Spleen (tissue), 7 donors: ENCODE data around the gene ZNF418.
A peak's percentile ranks its signal among the peaks of the same experiment; 100 is the strongest.

Source experiments
- CTCF ChIP-seq, 11 experiments: fragments of 200-600 bp in 7 of 11; fragments of 450-650 bp in 4 of 11; sonication (generic) in 4 of 11; IDR thresholded peaks in 8 of 11; conservative IDR thresholded peaks in 3 of 11; 1 replicate in 7 of 11; 2 replicates in 4 of 11; pipeline versions ENCODE4 v1.4.0 to v1.8.0; 2016 to 2021; ENCODE audit warnings: antibody characterized with exemption in 11 of 11, inconsistent platforms in 4 of 11, mild to moderate bottlenecking in 1 of 11
- POLR2A ChIP-seq, 3 donors: fragments of 450-650 bp; IDR thresholded peaks; one replicate each; pipeline ENCODE4 v1.5.1; 2017; ENCODE audit warnings: antibody characterized with exemption in 3 of 3, mild to moderate bottlenecking in 1 of 3
- POLR2AphosphoS5 ChIP-seq, 3 donors: sonication (generic); formaldehyde crosslinking; IDR thresholded peaks; one replicate each; pipeline ENCODE4 v1.5.1; 2017; ENCODE audit warnings: antibody characterized with exemption in 3 of 3
- donor health status: DM: no; HTN: no; CAD: no; lungs with moderate emphysema.
- donor health status: DM: no; HTN: no; CAD: no.
- donor health status: DM: no; HTN: no; CAD: no.

DNA sequence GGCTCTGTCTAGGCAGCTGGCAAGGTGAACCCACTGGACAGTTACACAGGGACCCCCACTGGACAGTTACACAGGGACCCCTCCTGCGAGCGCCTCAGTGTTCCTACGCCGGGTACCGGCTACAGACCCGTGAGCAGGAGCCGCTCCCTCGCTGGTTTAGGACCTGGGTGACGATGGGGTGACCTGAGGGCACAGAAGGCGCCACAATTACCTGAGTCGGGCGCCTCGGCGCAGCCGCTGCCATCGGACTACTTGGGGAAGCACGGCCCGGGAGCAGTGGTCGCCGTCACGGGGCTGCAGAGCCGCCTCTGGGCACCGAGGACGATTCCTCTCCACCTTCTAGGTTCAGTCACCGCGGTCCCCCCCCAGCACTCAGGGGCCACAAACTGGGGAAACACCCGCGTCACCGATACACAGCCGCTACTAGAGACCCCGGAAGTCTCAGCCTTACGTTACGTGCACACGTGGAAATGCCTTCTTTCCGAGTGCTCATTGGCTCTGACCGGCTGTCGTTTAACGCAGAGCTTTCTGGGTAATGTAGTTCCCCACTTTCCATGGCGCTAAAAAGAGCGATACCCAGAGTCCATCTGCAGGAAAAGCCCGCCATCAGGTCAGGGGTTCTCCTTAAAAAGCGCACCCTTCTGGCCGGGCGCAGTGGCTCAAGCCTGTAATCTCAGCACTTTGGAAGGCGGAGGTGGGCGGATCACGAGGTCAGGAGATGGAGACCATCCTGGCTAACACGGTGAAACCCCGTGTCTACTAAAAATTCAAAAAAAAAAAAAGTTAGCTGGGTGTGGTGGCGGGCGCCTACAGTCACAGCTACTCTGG, 18.8 kb downstream of the ZNF418 start, which contains the start of gene ZNF417:
- TF ChIP-seq CTCF (IDR thresholded peaks at IDR 0.05 in 8 of 11, conservative IDR thresholded peaks at IDR 0.05 in 3 of 11) (peak in 3 of 11 experiments; percentile 29 to 43 (median 39)), POLR2A (IDR thresholded peaks at IDR 0.05) (peak in 1 of 3 donors; percentile 42), POLR2AphosphoS5 (IDR thresholded peaks at IDR 0.05) (peak; percentile 82 to 89 (median 84))
